HG02981 (cell line): ENCODE measurements around the gene GREB1L.

ENCODE experiments used
- ATAC-seq: cut with Tn5 transposase; IDR thresholded peaks from one replicate; pipeline ENCODE4 v1.9.1; 2021; ENCODE audit warnings: mild to moderate bottlenecking, moderate library complexity; ENCODE audit not compliant: unreplicated experiment

Gene GREB1L

GRCh38 chr18:21444465-21445212 lies 202.6 kb downstream of the GREB1L start:
- no peak for ATAC-seq

GRCh38 chr18:21448299-21448698 lies 206.3 kb downstream of the GREB1L start:
- ATAC-seq, result no peak

- no peak for ATAC-seq
Measured at GRCh38 chr18:21449367-21450290, 207.6 kb downstream of the GREB1L start.

GRCh38 chr18:21450503-21450902 lies 208.5 kb downstream of the GREB1L start:
- no peak for ATAC-seq

- no peak for ATAC-seq
Measured at GRCh38 chr18:21450913-21451312, 208.9 kb downstream of the GREB1L start.

GRCh38 chr18:21451851-21452250 lies 209.8 kb downstream of the GREB1L start:
- ATAC-seq, result no peak

- ATAC-seq, result no peak
Measured at GRCh38 chr18:21452276-21452780, 210.3 kb downstream of the GREB1L start.

GRCh38 chr18:21452796-21453510 lies 210.9 kb downstream of the GREB1L start:
- ATAC-seq, result no peak

GRCh38 chr18:21453511-21453901 lies 211.5 kb downstream of the GREB1L start:
- ATAC-seq, result no peak

GRCh38 chr18:21454725-21455124 lies 212.7 kb downstream of the GREB1L start:
- ATAC-seq, result no peak

- ATAC-seq, result no peak
Measured at GRCh38 chr18:21456428-21457178, 214.6 kb downstream of the GREB1L start.

GRCh38 chr18:21457179-21457535 lies 215.1 kb downstream of the GREB1L start:
- no peak for ATAC-seq

GRCh38 chr18:21458310-21458709 lies 216.3 kb downstream of the GREB1L start:
- ATAC-seq, result no peak

GRCh38 chr18:21458788-21459187 lies 216.8 kb downstream of the GREB1L start:
- ATAC-seq, result no peak

GRCh38 chr18:21459706-21460286 lies 217.8 kb downstream of the GREB1L start:
- no peak for ATAC-seq

- no peak for ATAC-seq
Measured at GRCh38 chr18:21461460-21461859, 219.4 kb downstream of the GREB1L start.

GRCh38 chr18:21463718-21464117 lies 221.7 kb downstream of the GREB1L start:
- ATAC-seq, result no peak

- ATAC-seq, result no peak
Measured at GRCh38 chr18:21468514-21469164, 226.6 kb downstream of the GREB1L start.

- ATAC-seq, result no peak
Measured at GRCh38 chr18:21472741-21473140, 230.7 kb downstream of the GREB1L start.

GRCh38 chr18:21474621-21475020 lies 232.6 kb downstream of the GREB1L start:
- ATAC-seq, result no peak
